A172 (cell line): Measurements from ENCODE around the gene GULP1. TPM values are rescaled to one million over a fixed set of nuclear protein-coding genes. Genes with fewer than 3 reads are reported as not detected.
A peak's percentile ranks its signal among the peaks of the same experiment; 100 is the strongest.
"Not testable (repeated sequence)": the region's sequence is repeated elsewhere in the genome, so short reads cannot be mapped to it uniquely, and the experiment has no call there.

Experiments
- DNase-seq: peaks from one replicate; pipeline ENCODE4 v3.0.0-alpha.2; 2015; ENCODE audit warnings: low spot score
- total RNA-seq: library from RNA; depleted of rRNA; stranded (reverse); fragments of >200 nt; shearing (Covaris generic); gene quantifications from 2 replicates; pipeline ENCODE4 v1.2.3, GENCODE V29; 2014

GULP1 gene
- total RNA-seq, 1 experiment from 2014 or later = 320 TPM

DNA sequence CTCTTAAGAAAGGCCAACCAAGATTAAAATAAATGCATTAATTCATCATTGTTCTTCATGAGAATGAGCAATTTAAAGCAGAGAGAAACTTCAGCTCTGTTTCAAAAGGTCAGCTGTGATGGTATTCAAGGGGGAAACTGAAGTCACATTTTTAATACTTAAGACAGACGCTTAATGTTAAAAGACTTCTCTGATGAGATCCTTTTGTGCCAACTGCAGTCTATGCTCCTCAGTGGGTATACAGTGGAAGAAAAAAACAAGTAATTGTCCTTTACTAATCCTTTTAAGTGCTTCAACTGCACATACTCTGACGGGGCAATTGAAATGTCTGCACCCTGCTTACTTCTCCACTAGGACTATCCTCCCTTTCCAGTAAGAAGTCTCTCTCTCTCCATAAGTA, 309.7 kb downstream of the GULP1 start:
- DNase-seq = no peak

DNA sequence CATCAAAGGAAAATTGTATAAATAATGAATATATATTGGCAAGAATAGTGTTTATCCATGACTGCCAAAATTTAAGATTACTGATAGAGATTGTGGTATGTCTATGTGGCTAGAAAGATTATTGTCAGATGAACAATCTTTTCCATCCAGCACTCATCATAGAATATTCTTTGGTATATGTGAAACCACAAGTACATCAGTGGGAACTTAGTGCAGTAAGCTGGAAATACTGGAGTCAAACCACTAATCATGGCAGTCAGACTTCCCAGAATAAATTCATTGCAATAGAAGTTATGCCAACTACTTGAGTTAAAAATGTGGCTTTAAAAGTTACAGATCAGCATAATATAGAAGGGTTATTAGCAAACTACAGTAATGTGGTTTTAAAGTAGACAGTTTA, 310.3 kb downstream of the GULP1 start:
- no peak for DNase-seq

DNA sequence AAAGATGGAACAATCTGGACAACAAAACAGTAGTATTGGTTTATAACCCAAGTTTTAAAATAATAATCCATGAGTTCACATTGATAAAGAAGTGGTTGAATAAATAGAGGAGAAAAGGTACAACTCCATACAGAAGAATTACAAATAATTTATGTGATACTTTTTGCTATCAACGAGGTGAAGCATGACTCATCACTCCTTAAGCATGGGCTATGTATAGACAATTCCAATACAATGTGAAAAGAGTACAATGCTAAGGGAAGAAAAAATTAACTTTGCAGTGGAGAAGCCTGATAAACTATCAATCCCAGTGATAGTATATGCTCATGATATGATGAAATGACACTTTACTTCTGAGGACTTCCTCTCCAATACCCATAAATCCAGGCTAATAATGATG, 312.9 kb downstream of the GULP1 start:
- no peak for DNase-seq

DNA sequence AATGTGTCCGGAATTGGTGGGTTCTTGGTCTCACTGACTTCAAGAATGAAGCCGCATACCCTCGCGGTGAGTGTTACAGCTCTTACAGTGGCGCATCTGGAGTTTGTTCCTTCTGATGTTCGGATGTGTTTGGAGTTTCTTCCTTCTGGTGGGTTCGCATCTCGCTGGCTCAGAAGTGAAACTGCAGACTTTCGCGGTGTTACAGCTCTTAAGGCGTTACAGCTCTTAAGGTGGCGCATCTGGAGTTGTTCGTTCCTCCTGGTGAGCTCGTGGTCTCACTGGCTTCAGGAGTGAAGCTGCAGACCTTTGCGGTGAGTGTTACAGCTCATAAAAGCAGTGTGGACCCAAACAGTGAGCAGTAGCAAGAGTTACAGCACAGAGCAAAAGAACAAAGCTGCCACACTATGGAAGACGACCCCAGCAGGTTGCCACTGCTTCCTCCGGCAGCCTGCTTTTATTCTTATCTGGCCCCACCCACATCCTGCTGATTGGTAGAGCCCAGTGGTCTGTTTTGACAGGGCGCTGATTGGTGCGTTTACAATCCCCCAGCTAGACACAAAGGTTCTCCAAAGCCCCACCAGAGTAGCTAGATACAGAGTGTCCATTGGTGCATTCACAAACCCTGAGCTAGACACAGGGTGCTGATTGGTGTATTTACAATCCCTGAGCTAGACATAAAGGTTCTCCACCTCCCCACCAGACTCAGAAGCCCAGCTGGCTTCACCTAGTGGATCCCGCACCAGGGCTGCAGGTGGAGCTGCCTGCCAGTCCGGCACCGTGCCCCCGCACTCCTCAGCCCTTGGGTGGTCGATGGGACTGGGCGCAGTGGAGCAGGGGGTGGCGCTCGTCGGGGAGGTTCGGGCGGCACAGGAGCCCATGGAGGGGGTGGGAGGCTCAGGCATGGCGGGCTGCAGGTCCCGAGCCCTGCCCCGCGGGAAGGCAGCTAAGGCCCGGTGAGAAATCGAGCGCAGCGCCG, 314.2 kb downstream of the GULP1 start:
- DNase-seq = not testable (repeated sequence)

DNA sequence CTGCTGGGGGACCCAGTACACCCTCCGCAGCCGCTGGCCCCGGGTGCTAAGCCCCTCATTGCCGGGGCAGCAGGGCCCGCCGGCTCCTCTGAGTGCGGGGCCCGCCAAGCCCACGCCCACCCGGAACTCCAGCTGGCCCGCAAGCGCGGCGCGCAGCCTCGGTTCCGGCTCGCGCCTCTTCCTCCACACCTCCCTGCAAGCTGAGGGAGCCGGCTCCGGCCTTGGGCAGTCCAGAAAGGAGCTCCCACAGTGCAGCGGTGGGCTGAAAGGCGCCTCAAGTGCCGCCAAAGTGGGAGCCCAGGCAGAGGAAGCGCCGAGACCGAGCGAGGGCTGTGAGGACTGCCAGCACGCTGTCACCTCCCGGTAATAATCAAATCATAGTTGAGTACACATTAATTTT, 314.9 kb downstream of the GULP1 start:
- DNase-seq = not testable (repeated sequence)

DNA sequence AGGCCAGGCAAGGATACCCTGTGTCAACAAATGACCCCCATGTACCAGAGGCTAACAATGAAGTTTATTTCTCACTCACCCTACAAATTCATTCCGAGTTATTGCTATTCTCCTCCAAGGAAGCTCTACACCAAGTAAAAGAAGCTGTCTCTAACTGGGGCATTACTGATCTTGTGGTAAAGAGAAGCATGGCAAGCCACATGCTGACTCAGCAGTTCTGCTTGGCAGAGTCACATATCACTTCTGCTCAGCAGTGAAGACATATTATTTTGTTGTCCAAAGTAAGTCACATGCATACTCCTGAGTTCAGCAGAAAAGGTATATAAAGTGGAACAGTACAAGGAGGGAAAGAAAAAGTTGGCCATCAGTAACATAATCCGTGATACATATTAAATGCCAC, 315.8 kb downstream of the GULP1 start:
- DNase-seq = peak; percentile 30

DNA sequence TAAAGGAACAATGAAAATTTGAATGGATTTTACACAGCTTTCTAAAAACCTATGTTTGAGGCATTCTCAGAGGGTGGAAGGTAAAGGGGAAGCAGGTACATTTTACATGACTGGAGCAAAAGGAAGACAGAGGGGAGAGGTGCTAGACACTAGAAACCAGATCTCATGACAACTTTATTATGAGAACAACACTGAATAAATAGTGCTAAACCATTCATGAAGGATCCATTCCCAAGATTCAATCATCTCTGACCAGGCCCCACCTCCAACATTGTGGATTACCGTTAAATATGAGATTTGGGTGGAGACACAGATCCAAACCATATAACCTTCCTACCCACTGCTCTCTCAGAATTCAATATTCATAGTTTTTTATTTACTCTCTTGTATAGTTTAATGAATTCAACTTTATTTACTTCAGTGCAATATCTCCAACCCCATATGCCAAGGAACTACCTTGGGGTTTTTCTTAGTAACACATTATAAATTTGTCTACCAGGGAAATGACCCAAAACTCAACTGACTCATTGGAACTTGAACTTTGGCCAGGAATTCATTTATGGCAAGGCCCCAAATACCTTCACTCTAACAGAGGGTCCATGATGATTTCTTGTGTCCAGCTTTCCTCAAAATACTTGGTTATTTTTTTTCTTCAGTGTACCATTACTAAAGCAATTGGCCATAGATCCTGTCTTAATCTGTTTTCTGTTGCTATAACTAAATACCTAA, 317.8 kb downstream of the GULP1 start:
- DNase-seq = no peak

DNA sequence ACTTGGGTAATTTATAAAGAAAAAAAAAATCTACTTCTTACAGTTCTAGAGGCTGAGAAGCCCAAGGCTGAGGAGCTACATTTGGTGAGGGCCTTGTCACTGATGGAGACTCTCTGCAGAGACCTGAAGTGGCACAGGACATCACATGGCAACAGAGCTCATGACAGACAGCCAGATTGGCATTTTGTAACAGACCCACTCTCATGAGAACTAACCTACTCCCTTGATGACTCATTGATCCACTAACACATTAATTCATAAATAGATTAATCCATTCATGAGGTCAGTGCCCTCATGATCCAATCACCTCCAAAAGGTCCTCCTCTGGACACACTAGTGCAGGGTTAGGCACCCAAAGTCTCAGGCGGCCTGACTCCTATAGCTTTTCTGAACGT, 318.4 kb downstream of the GULP1 start:
- DNase-seq = no peak

DNA sequence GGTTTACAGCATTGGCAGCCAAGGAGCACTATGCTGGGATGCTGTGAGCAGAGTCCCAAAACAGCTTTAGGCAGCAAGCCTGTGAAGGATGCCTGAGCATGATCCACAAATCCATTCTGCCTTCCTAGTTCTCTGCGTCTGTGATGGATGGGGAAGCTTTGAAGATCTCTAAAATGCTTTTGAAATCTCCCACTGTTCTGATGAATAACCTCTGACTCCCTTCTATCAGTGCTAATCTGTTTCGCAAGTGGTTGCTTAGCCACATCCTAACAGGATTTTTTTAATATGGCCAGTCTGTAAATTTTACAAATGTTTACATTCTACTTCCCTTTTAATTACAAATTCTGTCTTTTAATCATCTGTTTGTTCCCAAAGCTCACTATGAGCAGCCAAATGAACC, 319.2 kb downstream of the GULP1 start:
- DNase-seq = no peak

DNA sequence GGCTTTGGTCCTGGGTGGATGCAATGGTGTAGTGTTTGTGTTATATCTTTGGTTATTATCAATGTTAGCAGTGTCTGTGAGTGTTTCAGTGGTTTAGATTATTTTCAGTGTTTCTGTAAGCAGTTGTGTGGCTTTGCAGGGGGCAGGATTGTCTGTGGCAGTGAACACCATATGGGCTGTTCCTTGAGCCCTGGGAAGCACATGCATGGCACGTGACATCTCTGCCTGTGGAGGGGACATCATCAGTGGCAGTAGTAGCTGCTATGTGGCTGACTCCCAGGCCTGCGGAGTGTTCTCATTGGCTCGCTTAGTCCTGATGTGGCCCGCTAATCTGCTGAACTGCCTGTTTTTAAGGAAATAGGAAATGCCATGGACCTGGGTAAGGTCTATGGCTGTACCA, 327.5 kb downstream of the GULP1 start:
- DNase-seq = no peak

DNA sequence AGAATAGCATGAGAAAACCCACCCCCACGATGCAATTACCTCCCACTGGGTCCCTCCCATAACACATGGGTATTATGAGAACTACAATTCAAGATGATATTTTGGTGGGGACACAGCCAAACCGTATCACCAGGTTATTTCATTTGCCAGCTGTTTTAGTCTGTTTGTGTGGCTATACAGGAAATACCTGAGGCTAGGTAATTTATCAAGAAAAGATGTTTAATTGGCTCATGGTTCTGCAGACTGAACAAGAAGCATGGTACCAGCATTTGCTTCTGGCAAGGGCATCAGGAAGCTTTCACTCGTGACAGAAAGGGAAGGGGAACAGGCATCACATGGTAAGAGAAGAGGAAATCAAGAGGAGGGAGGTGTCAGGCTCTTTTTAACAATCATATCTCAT, 329.2 kb downstream of the GULP1 start:
- DNase-seq = no peak

DNA sequence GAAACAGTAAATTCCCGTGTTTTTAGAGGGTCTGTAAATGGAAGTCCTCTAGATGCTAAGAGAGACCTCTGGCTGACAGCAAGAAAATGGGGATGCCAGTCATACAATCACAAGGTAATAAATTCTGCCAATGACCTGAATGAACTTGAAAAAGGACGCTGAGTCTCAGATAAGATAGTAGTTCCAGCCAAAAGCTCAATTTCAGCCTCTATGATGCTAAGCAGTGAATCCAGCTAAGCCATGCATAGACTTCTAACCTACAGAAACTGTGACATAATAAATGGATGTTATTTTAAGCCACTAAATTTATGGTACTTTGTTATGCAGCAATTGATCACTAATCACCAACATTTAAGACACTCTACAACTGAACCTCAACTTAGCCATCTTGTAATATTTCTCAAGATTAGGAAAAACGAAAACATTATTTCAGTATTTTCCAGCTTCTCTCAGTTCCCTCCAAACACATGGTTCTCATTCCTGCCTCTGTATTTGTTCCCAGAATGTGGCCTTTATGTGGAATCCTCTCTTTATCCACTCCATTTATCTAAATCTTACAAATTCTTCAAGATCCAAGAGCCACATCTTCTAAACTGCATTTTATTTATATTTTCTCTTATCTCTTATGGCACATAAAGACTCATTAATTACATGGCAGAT, 331.1 kb downstream of the GULP1 start:
- no peak for DNase-seq

DNA sequence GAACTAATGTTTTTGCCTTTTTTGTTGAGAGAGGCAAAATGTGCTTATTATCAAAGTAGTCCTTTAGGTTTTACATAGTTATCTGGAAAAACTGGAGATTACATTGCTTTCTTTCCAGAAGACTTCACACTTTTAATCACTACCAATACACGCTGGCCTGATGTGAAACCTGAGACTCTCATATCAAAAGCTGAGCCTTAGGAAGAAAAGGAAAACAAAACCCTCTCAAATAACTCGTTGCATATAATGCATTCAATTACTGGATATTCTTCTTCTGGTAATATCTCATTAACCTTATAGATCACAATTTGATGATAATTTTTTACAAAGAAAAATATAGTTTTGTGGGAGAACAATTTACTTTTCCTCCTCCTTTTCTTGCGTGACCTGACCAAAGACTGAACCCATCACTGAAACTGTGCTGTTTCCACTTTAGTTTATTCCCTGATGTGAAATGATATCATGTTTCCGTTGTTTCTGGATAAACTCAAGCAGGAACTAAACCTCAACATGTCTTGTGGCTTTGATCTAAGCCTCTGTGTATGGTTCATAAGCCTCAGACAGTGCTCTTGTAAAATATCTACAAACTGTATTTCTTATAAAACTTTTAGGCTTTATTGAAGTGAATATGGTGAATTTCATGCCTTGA, 332.4 kb downstream of the GULP1 start:
- no peak for DNase-seq

DNA sequence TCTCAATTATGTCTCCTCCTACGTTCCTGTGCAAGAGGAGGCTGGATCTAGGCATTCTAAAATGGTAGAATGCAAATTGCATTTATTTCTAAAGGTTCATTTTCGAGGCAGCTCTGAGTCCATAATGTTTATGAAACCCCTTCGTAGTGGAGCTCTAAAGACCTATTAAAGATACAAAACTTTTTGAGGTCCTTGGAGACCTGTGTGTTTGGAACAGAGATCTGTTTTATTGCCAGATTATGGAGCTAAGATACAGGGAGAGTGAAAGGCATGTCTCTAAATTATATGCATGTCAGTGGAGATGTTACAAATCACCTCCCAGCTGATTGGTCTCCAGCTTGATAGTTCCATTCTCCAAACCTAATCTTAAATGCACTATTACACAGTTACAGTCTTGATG, 335.8 kb downstream of the GULP1 start:
- no peak for DNase-seq

DNA sequence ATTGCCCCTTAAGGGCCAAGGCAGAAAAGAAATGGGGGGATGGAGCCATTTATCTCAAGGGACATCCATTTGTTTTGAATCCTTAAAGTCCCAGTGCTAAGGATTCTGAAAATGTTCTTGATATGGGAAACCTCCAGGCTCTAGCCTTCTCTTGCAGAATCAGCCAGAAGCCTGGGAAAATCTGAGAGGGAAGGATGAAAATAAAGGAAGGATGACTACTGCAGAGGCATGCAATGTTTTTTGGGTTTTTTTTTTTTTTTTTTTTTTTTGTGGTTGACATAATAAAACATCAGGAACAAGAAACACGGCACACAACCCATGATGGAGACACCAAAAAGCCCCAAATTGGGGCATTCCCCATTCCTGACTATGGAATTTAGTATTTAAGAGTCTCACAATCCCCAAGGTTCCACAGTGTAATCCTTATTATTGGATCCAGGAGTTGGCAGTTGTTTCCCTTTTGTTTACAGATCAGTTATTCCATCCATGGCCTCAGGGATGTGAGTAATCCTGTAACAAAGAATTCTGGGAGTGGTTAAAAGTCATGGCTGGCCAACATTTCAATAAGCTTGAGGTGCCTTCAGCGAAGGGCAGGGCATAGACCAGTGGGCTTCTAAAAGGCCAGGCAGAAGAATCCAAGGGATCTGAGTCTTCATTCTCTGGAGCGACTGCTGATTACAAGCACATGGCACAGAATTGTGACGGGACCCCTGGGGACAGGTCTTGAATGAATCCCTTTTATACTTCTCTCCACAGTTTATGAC, 337.5 kb downstream of the GULP1 start:
- DNase-seq = peak; percentile 32

DNA sequence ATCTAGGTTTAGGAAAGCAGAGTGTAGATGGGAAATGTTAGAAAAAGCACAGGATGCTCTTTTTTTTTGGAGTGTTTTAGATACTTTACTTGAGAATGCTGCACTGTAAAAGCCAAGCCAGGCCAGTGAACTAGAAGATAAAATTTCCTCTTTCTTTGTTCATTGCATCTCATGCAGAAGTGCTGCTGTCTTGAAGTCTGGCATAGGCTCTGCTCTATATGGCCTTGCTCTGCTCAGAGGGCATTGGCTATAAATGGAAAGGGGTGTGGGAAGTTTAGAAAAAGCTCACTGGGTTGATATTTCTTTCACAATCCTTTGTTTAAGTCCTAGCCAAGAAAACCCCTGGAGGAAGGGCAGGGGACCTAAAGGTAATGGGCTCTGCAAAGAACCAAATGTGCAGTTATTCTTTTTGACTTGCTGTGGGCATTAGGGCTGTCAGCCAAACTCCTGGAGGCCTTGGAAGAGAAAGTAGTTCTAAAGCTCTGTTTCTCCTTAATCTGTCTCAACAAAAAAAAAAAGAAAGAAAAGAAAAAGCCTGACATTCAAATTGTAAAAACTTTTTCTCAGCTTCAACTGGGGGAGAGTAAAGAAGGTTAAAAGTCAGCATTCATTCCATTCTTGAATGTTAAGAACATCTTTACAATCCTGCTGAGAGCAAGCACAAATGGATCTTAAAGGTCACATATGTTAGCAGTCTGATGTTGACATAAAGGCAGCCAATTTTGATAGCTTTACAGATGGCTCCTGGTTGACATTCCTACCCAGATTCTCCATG, 338.3 kb downstream of the GULP1 start:
- no peak for DNase-seq

DNA sequence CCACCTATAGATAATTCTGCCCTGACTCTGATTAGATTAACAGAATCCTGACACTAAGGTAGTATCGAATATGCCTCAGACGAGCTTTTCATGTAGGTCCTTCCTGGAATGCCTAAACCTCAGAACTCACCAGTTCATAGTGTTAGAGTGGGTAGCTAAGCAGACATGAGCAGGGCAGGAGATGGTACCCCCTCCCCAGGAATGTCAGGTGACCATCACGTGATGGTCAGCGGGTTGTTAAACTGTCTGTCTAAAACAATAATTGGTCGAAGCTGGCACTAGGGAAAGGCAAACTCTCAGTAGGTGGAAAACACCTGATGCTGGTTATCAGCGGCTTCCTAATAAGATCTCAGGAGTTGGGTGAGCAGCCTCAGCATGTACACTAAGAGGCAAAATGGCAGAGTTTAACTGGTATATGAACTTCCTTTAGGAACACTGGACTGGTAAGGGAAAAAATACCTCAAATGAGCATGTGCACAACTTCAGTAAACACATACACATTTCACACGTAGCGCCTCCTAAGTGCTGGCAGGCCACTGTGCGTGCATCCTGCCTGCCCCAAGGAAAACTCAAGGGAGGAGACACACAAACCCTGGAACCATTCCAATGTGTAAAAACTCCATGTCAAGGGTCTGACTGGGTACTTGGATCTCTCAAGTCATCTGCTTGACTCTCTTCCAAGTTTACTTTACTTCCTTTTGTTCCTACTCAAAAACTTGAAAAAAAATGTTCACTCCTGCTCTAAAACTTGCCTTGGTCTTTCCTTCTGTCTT, 339.5 kb downstream of the GULP1 start:
- no peak for DNase-seq

DNA sequence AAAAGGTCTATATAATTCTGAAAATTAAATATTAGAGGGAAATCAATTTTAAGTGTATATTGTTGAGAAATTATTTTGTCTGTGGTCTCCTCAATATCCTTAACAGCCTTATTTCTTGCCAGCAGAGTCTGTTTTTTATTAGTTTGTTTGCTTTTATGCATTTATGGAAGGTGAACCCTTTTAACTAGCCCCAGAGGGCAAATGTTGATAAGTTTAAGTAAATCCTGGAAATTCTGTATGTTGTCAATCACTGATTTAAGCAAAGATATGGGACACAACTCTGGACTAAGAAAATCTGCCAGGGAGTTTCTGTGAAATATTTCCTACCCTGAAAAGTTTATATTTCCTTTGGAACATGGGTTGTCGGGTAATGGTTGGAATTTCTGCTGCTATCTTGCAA, 343.0 kb downstream of the GULP1 start:
- no peak for DNase-seq
